ENCODE data around the gene GALK2.

GRCh38 chr15:49151831-49152230, 18.2 kb upstream of the GALK2 start:
- TF ChIP-seq CTCF (conservative IDR thresholded peaks at IDR 0.05; ENCODE audit: low read depth, low read length): no peak
- no peak for TF ChIP-seq CEBPB (IDR thresholded peaks at IDR 0.05; ENCODE audit: low read depth, low read length)
- TF ChIP-seq POLR2A (IDR thresholded peaks at IDR 0.05; ENCODE audit: low read depth, low read length): no peak
- TF ChIP-seq SMC3 (IDR thresholded peaks at IDR 0.05; ENCODE audit: low read depth, low read length): no peak
- no peak for TF ChIP-seq ELK1 (IDR thresholded peaks at IDR 0.05; ENCODE audit: borderline replicate concordance, low read depth, low read length)
- TF ChIP-seq FOS (IDR thresholded peaks at IDR 0.05; ENCODE audit: low read depth, low read length): no peak
- no peak for TF ChIP-seq MXI1 (IDR thresholded peaks at IDR 0.05; ENCODE audit: borderline replicate concordance, low read depth, low read length)
- no peak for TF ChIP-seq RFX5 (IDR thresholded peaks at IDR 0.05; ENCODE audit: low read depth, low read length)
- TF ChIP-seq BHLHE40 (IDR thresholded peaks at IDR 0.05; ENCODE audit: low read depth, low read length): no peak
- TF ChIP-seq MAZ (IDR thresholded peaks at IDR 0.05; ENCODE audit: borderline replicate concordance, low read depth, low read length): no peak
